IPS DF 6.9 (cell line): ENCODE measurements around the gene POU3F1.

ENCODE experiments used
- DNase-seq: peaks from one replicate; pipeline ENCODE4 v3.0.0-alpha.2; 2013; ENCODE audit warnings: low read depth, low spot score
- H3K27ac ChIP-seq: one replicate; pipeline ENCODE4 v1.5.1; 2013; ENCODE audit warnings: low read length, control low read depth
- H3K27me3 ChIP-seq: 2 replicates; pipeline ENCODE4 v1.6.1; 2013; ENCODE audit warnings: mild to moderate bottlenecking, low read length; ENCODE audit not compliant: control insufficient read depth, insufficient read depth
- H3K36me3 ChIP-seq: 2 replicates; pipeline ENCODE4 v1.6.1; 2013; ENCODE audit warnings: low read length; ENCODE audit not compliant: control insufficient read depth, insufficient read depth
- H3K4me1 ChIP-seq: 2 replicates; pipeline ENCODE4 v1.6.1; 2013; ENCODE audit warnings: low read length; ENCODE audit not compliant: control insufficient read depth, insufficient read depth
- H3K4me3 ChIP-seq: 2 replicates; pipeline ENCODE4 v1.5.1; 2013; ENCODE audit warnings: mild to moderate bottlenecking, low read length
- H3K9me3 ChIP-seq: 2 replicates; pipeline ENCODE4 v1.6.1; 2013; ENCODE audit warnings: low read length, inconsistent platforms; ENCODE audit not compliant: control insufficient read depth, insufficient read depth
- WGBS: extraction: QIAGEN DNeasy Blood & Tissue Kit; methylation state at CpG from one replicate; pipeline ENCODE4 v1.1.7; 2013; ENCODE audit warnings: mixed read lengths, missing lambda C conversion rate; ENCODE audit not compliant: insufficient read length, insufficient coverage; 5-methylcytosine and 5-hydroxymethylcytosine counted together

Gene POU3F1

GRCh38 chr1:38061883-38062328 lies 15.3 kb upstream of the POU3F1 start:
- H3K27ac ChIP-seq: no peak overlapping the region
- no peaks in the 10 kb centered on the region for H3K9me3 ChIP-seq
- H3K36me3 ChIP-seq: no peaks in the 10 kb centered on the region
- WGBS: no CpG with 5 or more reads among the region's 7 CpGs
- peaks cover 7% of the 10 kb centered on the region; the same call in 1 of the 2 replicates for H3K4me1 ChIP-seq
- no peaks in the 10 kb centered on the region for H3K27me3 ChIP-seq
- DNase-seq: no peak
- no peak overlapping the region for H3K4me3 ChIP-seq

GRCh38 chr1:38061290-38061689 lies 14.7 kb upstream of the POU3F1 start:
- no peak overlapping the region for H3K4me3 ChIP-seq
- H3K36me3 ChIP-seq: no peaks in the 10 kb centered on the region
- no peaks in the 10 kb centered on the region for H3K27me3 ChIP-seq
- no peaks in the 10 kb centered on the region for H3K9me3 ChIP-seq
- DNase-seq: no peak
- no CpG with 5 or more reads among the region's 1 CpG for WGBS
- peaks cover 7% of the 10 kb centered on the region; the same call in 1 of the 2 replicates for H3K4me1 ChIP-seq
- no peak overlapping the region for H3K27ac ChIP-seq

GRCh38 chr1:38060498-38060897 lies 13.9 kb upstream of the POU3F1 start:
- H3K27ac ChIP-seq: no peak overlapping the region
- no peak for DNase-seq
- H3K4me1 ChIP-seq: peaks cover 7% of the 10 kb centered on the region; the same call in 1 of the 2 replicates
- no peak overlapping the region for H3K4me3 ChIP-seq
- no CpG with 5 or more reads among the region's 2 CpGs for WGBS
- H3K9me3 ChIP-seq: no peaks in the 10 kb centered on the region
- H3K27me3 ChIP-seq: no peaks in the 10 kb centered on the region
- no peaks in the 10 kb centered on the region for H3K36me3 ChIP-seq

GRCh38 chr1:38059635-38060250 lies 13.2 kb upstream of the POU3F1 start:
- H3K27me3 ChIP-seq: no peaks in the 10 kb centered on the region
- H3K27ac ChIP-seq: no peak overlapping the region
- DNase-seq: no peak
- H3K36me3 ChIP-seq: no peaks in the 10 kb centered on the region
- H3K9me3 ChIP-seq: no peaks in the 10 kb centered on the region
- H3K4me3 ChIP-seq: no peak overlapping the region
- peaks cover 7% of the 10 kb centered on the region; the same call in 1 of the 2 replicates for H3K4me1 ChIP-seq
- WGBS: no CpG with 5 or more reads among the region's 6 CpGs

GRCh38 chr1:38055965-38056364 lies 9.4 kb upstream of the POU3F1 start:
- Histone ChIP-seq H3K4me1 (peaks cover 6% of the 10 kb centered on the region; the same call in 1 of the 2 replicates), H3K9me3 (no peaks in the 10 kb centered on the region), H3K36me3 (no peaks in the 10 kb centered on the region), H3K4me3 (no peak overlapping the region), H3K27ac (no peak overlapping the region), H3K27me3 (no peaks in the 10 kb centered on the region)
- DNase-seq: no peak
- no CpG with 5 or more reads among the region's 4 CpGs for WGBS

GRCh38 chr1:38055398-38055797 lies 8.8 kb upstream of the POU3F1 start:
- WGBS: no CpG with 5 or more reads among the region's 3 CpGs
- Histone ChIP-seq H3K4me3 (no peak overlapping the region), H3K36me3 (no peaks in the 10 kb centered on the region), H3K9me3 (no peaks in the 10 kb centered on the region), H3K27ac (no peak overlapping the region), H3K4me1 (peaks cover 6% of the 10 kb centered on the region; the same call in 1 of the 2 replicates), H3K27me3 (no peaks in the 10 kb centered on the region)
- no peak for DNase-seq

GRCh38 chr1:38053416-38054091 lies 7.0 kb upstream of the POU3F1 start:
- Histone ChIP-seq H3K4me3 (no peak overlapping the region), H3K4me1 (peaks cover 6% of the 10 kb centered on the region; the same call in 1 of the 2 replicates), H3K9me3 (no peaks in the 10 kb centered on the region), H3K27me3 (peaks cover 1% of the 10 kb centered on the region; the same call in 1 of the 2 replicates), H3K36me3 (no peaks in the 10 kb centered on the region), H3K27ac (no peak overlapping the region)
- DNase-seq: no peak
- no CpG with 5 or more reads among the region's 7 CpGs for WGBS

GRCh38 chr1:38052750-38053415 lies 6.3 kb upstream of the POU3F1 start:
- Histone ChIP-seq H3K27me3 (peaks cover 7% of the 10 kb centered on the region; the same call in 1 of the 2 replicates), H3K27ac (no peak overlapping the region), H3K4me3 (no peak overlapping the region), H3K4me1 (peaks cover 7% of the 10 kb centered on the region), H3K36me3 (no peaks in the 10 kb centered on the region), H3K9me3 (no peaks in the 10 kb centered on the region)
- no peak for DNase-seq
- 100% methylated on average over 1 of the region's 3 CpGs for WGBS

- H3K9me3 ChIP-seq: no peaks in the 10 kb centered on the region
- WGBS: no CpG with 5 or more reads among the region's 9 CpGs
- peaks cover 9% of the 10 kb centered on the region for H3K4me1 ChIP-seq
- no peaks in the 10 kb centered on the region for H3K36me3 ChIP-seq
- no peak overlapping the region for H3K4me3 ChIP-seq
- no peak for DNase-seq
- H3K27me3 ChIP-seq: peaks cover 8% of the 10 kb centered on the region; the same call in 1 of the 2 replicates
- no peak overlapping the region for H3K27ac ChIP-seq
These were observed 4.5 kb upstream of the POU3F1 start for GRCh38 chr1:38051079-38051543.

- no peak overlapping the region for H3K27ac ChIP-seq
These were observed 3.9 kb upstream of the POU3F1 start for GRCh38 chr1:38050397-38051078.

More at GRCh38 chr1:38050397-38051078, 3.9 kb upstream of the POU3F1 start:
- Histone ChIP-seq H3K4me1 (peaks cover 9% of the 10 kb centered on the region), H3K9me3 (no peaks in the 10 kb centered on the region), H3K4me3 (no peak overlapping the region), H3K36me3 (no peaks in the 10 kb centered on the region), H3K27me3 (peaks cover 9% of the 10 kb centered on the region; the same call in 1 of the 2 replicates)
- DNase-seq: no peak
- WGBS: no CpG with 5 or more reads among the region's 13 CpGs
